ENCODE data around the gene PRDM7. TPM values are rescaled to one million over a fixed set of nuclear protein-coding genes. Genes with fewer than 3 reads are reported as not detected.

PRDM7 gene
- total RNA-seq, 4 donors from 2014 or later = 0.35 TPM; not detected in 3

DNA sequence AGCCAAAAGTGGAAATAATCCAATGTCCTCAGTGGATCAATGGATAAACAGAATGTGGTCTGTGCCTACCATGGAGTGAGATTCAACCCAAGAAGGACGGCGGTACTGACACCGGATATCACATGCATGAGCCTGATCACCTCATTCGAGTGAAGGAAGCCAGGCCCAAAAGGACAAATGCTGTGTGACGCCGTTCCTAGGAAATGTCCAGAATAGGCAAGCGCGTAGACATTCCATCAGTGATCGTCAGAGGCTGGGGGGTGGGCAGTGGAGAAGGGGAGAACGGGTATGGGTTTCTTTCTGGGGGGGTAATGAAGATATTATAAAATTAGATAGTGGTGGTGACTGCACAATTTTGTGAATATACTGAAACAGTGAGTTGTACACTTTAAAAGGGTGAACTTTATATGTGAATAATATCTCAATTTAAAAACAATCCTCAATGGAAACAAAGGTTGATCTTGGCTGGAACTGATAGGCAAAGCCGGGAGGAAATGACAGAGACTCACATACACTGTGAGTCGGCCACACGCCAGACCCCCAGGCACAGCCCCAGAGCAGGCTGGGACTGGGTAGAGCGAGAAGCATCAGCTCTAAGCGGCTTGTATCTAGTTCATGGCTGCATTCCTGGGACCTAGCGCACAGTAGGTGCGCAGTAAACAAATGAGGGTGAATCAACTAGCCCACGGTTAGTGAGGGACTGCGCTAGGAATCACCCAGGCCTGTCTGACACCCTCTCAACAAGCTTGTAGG lies 61.4 kb downstream of the PRDM7 start:
- TF ChIP-seq POLR2A (IDR thresholded peaks at IDR 0.05) = no peak
- TF ChIP-seq, protein P1, sequence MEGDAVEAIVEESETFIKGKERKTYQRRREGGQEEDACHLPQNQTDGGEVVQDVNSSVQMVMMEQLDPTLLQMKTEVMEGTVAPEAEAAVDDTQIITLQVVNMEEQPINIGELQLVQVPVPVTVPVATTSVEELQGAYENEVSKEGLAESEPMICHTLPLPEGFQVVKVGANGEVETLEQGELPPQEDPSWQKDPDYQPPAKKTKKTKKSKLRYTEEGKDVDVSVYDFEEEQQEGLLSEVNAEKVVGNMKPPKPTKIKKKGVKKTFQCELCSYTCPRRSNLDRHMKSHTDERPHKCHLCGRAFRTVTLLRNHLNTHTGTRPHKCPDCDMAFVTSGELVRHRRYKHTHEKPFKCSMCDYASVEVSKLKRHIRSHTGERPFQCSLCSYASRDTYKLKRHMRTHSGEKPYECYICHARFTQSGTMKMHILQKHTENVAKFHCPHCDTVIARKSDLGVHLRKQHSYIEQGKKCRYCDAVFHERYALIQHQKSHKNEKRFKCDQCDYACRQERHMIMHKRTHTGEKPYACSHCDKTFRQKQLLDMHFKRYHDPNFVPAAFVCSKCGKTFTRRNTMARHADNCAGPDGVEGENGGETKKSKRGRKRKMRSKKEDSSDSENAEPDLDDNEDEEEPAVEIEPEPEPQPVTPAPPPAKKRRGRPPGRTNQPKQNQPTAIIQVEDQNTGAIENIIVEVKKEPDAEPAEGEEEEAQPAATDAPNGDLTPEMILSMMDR (IDR thresholded peaks at IDR 0.05) = no peak
- Histone ChIP-seq H3K4me1 (peaks cover 0 to 17% of the 10 kb centered on the region in 2 donors), H3K9me3 (no peaks in the 10 kb centered on the region), H3K36me3 (no peaks in the 10 kb centered on the region), H3K27ac (no peak overlapping the region), H3K27me3 (no peaks in the 10 kb centered on the region), H3K4me3 (no peak overlapping the region)
- intact Hi-C loops (cut with DNase I; ENCODE audit: low total_unique reads) = no loop called here
- DNase-seq = no peak

DNA sequence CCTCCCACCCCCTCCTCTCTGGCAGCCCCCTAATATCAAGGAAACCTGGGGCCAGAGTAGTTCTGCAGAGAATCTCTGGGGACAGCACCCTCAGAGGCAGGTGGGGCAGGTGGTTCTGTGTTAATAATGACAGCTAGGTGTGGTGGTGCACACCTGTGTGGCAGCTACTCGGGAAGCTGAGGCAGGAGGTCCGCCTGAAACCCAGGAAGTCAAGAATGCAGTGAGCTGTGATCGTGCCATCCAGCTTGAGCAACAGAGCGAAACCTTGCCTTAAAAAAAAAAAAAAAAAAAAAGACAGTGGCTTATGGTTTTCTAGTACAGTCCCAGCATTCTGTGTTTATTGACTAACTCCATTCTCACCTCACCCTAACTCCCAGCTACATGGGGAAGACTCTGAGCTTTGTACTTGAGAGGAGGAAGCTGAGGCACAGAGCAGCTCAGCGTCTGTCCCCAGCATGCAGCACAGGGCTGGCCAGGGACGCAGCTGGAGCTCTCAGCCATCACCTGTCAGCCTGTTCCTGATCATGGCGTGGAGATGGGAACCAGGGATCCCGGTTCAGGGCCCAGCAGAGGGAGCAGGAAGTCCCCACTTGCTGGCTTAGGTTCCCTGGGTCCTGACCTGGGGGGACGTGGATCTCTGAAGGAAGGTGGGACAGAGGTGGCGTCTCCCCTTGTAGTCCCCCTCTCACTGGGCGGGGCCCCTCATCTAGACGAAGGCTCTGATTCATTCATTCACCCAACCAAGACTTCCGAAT lies 64.0 kb downstream of the PRDM7 start:
- no peak for DNase-seq
- no peaks in the 10 kb centered on the region for H3K27me3 ChIP-seq
- H3K9me3 ChIP-seq = no peaks in the 10 kb centered on the region
- H3K36me3 ChIP-seq = no peaks in the 10 kb centered on the region
- intact Hi-C loops (cut with DNase I; ENCODE audit: low total_unique reads) = no loop called here
- no peak overlapping the region for H3K27ac ChIP-seq
- no peak overlapping the region for H3K4me3 ChIP-seq
- TF ChIP-seq POLR2A (IDR thresholded peaks at IDR 0.05) = no peak
- TF ChIP-seq, protein P1 (IDR thresholded peaks at IDR 0.05) = no peak
- peaks cover 0 to under 1% of the 10 kb centered on the region in 2 donors for H3K4me1 ChIP-seq

DNA sequence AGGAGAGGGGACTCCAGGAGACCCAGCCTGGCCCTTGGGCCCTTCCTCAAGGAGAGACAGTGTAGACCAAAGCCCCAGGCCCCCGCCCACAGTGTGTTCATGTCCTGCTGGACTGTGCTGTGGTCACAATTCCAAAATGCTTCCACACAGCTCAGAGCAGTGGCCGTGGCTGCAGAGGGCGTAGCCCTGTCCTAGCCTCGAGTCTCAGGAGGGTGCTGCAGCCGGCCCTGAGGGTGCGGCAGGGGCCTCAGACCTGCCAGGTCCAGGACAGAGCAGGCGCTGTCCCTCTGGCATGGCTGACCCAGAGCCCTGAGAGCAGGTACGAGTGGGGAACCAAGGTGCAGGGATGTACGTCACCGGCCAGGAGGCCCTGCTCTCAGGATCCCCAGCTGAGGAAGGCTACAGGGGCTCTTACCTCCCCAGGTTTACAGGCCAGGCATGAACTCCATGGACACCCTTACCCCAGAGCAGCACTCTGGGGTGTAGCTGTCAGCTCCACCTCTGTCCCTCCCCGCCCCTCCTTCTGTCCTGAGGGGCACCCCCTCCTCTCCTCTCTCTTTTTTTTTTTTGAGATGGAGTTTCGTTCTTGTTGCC lies 65.1 kb downstream of the PRDM7 start:
- Histone ChIP-seq H3K36me3 (no peaks in the 10 kb centered on the region), H3K9me3 (no peaks in the 10 kb centered on the region), H3K4me3 (no peak overlapping the region), H3K4me1 (no peaks in the 10 kb centered on the region), H3K27ac (no peak overlapping the region), H3K27me3 (no peaks in the 10 kb centered on the region)
- intact Hi-C loops (cut with DNase I; ENCODE audit: low total_unique reads) = no loop called here
- DNase-seq = no peak
- TF ChIP-seq, protein P1 (IDR thresholded peaks at IDR 0.05) = no peak
- TF ChIP-seq POLR2A (IDR thresholded peaks at IDR 0.05) = no peak

DNA sequence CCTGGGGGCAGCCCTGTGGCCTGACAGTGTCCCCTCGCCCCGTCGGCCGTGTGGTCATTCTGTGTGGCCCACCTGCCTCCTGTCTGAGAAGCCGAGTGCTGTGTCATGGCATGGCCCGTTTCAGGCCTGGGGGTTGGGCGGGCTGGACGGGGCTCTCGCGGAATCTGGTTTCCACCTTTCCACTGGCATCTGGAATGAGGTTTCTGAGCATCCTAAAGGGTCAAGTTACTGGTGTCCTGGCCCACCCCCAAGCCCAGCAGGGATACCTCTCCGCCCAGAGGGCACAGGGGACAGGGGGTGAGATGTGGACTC lies 65.7 kb downstream of the PRDM7 start:
- Histone ChIP-seq H3K27me3 (no peaks in the 10 kb centered on the region), H3K4me3 (no peak overlapping the region), H3K4me1 (no peaks in the 10 kb centered on the region), H3K36me3 (no peaks in the 10 kb centered on the region), H3K27ac (no peak overlapping the region), H3K9me3 (no peaks in the 10 kb centered on the region)
- TF ChIP-seq POLR2A (IDR thresholded peaks at IDR 0.05) = no peak
- TF ChIP-seq, protein P1 (IDR thresholded peaks at IDR 0.05) = no peak
- intact Hi-C loops (cut with DNase I; ENCODE audit: low total_unique reads) = no loop called here
- DNase-seq = no peak
